NOMO-1 (cell line): Measurements from ENCODE around the gene LECT2.

Experiments
- DNase-seq, 2 experiments: peaks; one replicate each; lab custom pipeline; 2025; ENCODE audit not compliant: unreplicated experiment in 2 of 2; lab: John Stamatoyannopoulos, UW

LECT2 gene

GRCh38 chr5:135954899-135955298 lies at the start of gene LECT2:
Gene LECT2 (minus strand): TSS chr5:135954983. CDS start chr5:135954833, 150 bp downstream.
- DNase-seq = no peak

- peak; percentile 31 to 59 for DNase-seq
Measured at GRCh38 chr5:136004436-136004835, 49.7 kb upstream of the LECT2 start.

GRCh38 chr5:136001466-136001981 lies 46.7 kb upstream of the LECT2 start:
- DNase-seq = peak; percentile 66 to 73

GRCh38 chr5:136000932-136001331 lies 46.1 kb upstream of the LECT2 start:
- DNase-seq = peak; percentile 17 to 32

- no peak for DNase-seq
Measured at GRCh38 chr5:136000147-136000546, 45.4 kb upstream of the LECT2 start.

- peak; percentile 76 to 79 for DNase-seq
Measured at GRCh38 chr5:135999406-136000139, 44.8 kb upstream of the LECT2 start.

- no peak for DNase-seq
Measured at GRCh38 chr5:135998889-135999288, 44.1 kb upstream of the LECT2 start.

- DNase-seq = no peak
Measured at GRCh38 chr5:135997673-135998335, 43.0 kb upstream of the LECT2 start.

GRCh38 chr5:135996611-135997010 lies 41.8 kb upstream of the LECT2 start:
- no peak for DNase-seq

- DNase-seq = no peak
Measured at GRCh38 chr5:135995976-135996375, 41.2 kb upstream of the LECT2 start.

- DNase-seq = no peak
Measured at GRCh38 chr5:135993880-135994636, 39.3 kb upstream of the LECT2 start.

- no peak for DNase-seq
Measured at GRCh38 chr5:135993335-135993879, 38.6 kb upstream of the LECT2 start.

GRCh38 chr5:135991429-135991828 lies 36.6 kb upstream of the LECT2 start:
- no peak for DNase-seq

- no peak for DNase-seq
Measured at GRCh38 chr5:135990528-135991255, 35.9 kb upstream of the LECT2 start.

GRCh38 chr5:135989686-135990085 lies 34.9 kb upstream of the LECT2 start:
- no peak for DNase-seq

- DNase-seq = no peak
Measured at GRCh38 chr5:135988546-135988945, 33.8 kb upstream of the LECT2 start.

- no peak for DNase-seq
Measured at GRCh38 chr5:135986891-135987401, 32.2 kb upstream of the LECT2 start.

- no peak for DNase-seq
Measured at GRCh38 chr5:135986401-135986800, 31.6 kb upstream of the LECT2 start.

- DNase-seq = no peak
Measured at GRCh38 chr5:135985951-135986350, 31.2 kb upstream of the LECT2 start.

GRCh38 chr5:135980620-135981019 lies 25.8 kb upstream of the LECT2 start:
- no peak for DNase-seq
